Adrenal gland (tissue), 5 donors: Measurements from ENCODE around the gene TSPEAR.

ENCODE experiments used
- CTCF ChIP-seq, 6 experiments: fragments of 450-650 bp in 4 of 6; fragments of 200-600 bp in 2 of 6; sonication (generic) in 1 of 6; IDR thresholded peaks; 1 replicate in 5 of 6; 2 replicates in 1 of 6; pipeline versions ENCODE4 v1.5.1 to v1.8.0; 2016 to 2021; ENCODE audit warnings: antibody characterized with exemption in 6 of 6, mild to moderate bottlenecking in 2 of 6, moderate library complexity in 1 of 6
- POLR2A ChIP-seq, 2 donors: fragments of 450-650 bp; IDR thresholded peaks; one replicate each; pipeline ENCODE4 v1.6.1; 2017; ENCODE audit warnings: antibody characterized with exemption in 2 of 2, mild to moderate bottlenecking in 2 of 2, moderate library complexity in 1 of 2
- donor health status: DM: no; HTN: no; CAD: no.

- TF ChIP-seq CTCF (IDR thresholded peaks at IDR 0.05) (no peak), POLR2A (IDR thresholded peaks at IDR 0.05) (no peak)
Observed at GRCh38 chr21:44525391-44526095, 185.8 kb downstream of the TSPEAR start.
